ENCODE results near the gene HELZ. TPM values are rescaled to one million over a fixed set of nuclear protein-coding genes. Genes with fewer than 3 reads are reported as not detected.
"Not testable (repeated sequence)": the region's sequence is repeated elsewhere in the genome, so short reads cannot be mapped to it uniquely, and the experiment has no call there.

The HELZ gene
- total RNA-seq, 2 experiments from 2014 or later, result 55.3 to 58.0 TPM

DNA sequence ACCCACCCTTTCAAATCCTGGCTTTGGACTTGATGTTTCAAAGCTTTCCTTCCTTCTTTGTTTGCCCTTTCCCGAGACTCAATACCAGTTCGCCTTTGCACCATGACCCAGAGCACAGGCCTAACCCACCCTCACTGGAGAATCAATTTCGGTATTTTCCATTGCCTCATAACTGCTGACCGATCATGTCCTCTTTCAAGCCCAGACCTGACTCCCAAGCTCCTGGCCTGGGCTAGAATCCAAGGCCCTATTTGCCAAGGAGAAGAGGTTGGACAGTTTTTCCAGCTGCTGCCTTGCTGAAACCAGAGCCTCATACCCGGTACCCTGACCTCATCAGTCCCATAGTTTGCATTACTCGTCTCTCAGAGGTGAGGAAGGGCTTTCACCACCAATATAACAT is 35.3 kb upstream of the HELZ start:
- Mint-ChIP-seq H3K9me3 (ENCODE audit: low read depth) (no peaks in the 10 kb centered on the region), H3K36me3 (ENCODE audit: low read depth) (no peaks in the 10 kb centered on the region), H3K27ac (no peak overlapping the region), H3K4me1 (no peaks in the 10 kb centered on the region), H3K27me3 (no peaks in the 10 kb centered on the region), H3K4me3 (no peak overlapping the region)
- ChIA-PET CTCF (no interaction called here), POLR2A (no interaction called here)
- ATAC-seq, result no peak
- DNase-seq, result no peak
- intact Hi-C loops (cut with DNase I, micrococcal nuclease), result no loop called here

DNA sequence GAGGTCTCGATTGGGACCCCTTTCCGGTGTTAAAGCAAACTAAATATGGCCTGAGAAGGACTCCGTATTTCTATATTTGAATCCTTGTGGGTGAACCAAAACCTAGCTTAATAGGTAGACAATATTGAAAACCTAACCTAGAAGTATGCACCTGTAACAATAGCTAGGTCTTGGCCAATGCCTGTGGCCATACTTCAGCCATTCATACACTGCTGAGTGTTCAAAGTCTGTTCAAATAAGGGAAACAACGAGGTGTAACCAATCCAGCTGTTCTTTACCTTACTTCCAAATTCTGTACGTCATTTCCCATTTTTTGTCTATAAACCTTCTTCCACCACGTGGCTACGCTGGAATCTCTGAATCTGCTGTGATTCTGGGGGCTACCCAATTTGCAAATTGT is 34.1 kb upstream of the HELZ start:
- intact Hi-C loops (cut with DNase I, micrococcal nuclease), result no loop called here
- Mint-ChIP-seq H3K27me3 (no peaks in the 10 kb centered on the region), H3K4me1 (no peaks in the 10 kb centered on the region), H3K36me3 (ENCODE audit: low read depth) (no peaks in the 10 kb centered on the region), H3K27ac (no peak overlapping the region), H3K9me3 (ENCODE audit: low read depth) (no peaks in the 10 kb centered on the region), H3K4me3 (no peak overlapping the region)
- ChIA-PET POLR2A (no interaction called here), CTCF (interaction anchor here (0.7 kb wide), 1 partner anchor 57 kb away, joined by 3 read pairs; no protein-coding TSS in a partner anchor)
- DNase-seq, result no peak
- ATAC-seq, result no peak

DNA sequence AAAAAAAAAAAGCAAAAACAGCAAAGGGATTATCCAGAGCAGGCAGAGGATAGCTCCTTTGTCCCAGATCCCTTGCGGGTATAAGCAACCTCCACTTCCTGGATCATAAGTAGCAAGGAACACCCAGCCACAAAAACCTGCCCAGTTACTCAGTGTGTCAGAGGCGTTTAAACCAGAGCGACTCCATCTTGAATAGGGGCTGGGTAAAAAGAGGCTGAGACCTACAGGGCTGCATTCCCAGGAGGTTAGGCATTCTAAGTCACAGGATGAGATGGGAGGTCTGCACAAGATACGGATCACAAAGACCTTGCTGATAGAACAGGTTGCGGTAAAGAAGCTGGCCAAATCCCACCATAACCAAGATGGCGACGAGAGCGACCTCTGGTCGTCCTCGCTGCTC is 33.4 kb upstream of the HELZ start:
- ChIA-PET POLR2A (no interaction called here), CTCF (interaction anchor here (0.6 kb wide), 1 partner anchor 56 kb away, joined by 3 read pairs; no protein-coding TSS in a partner anchor)
- no peak for ATAC-seq
- Mint-ChIP-seq H3K27ac (no peak overlapping the region), H3K9me3 (ENCODE audit: low read depth) (no peaks in the 10 kb centered on the region), H3K4me1 (no peaks in the 10 kb centered on the region), H3K27me3 (no peaks in the 10 kb centered on the region), H3K36me3 (ENCODE audit: low read depth) (no peaks in the 10 kb centered on the region), H3K4me3 (no peak overlapping the region)
- intact Hi-C loops (cut with DNase I, micrococcal nuclease), result no loop called here
- no peak for DNase-seq

DNA sequence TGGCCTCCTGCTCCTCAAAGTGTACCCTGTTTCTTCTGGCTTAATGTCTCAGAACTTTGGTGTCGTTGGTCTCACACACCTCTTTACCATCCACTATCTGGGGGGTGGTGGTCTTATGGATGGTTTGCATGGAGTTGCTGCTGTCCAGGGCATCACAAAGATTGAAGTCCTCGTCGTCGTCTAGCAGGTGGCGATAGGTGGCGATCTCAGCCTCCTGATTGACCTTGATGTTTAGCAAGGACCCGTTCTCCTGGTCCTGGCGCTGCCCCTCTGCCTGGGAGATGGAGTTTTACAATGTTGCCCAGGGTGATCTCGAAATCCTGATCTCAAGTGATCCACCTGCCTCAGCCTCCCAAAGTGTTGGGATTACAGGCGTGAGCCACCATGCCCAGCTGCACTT is 31.1 kb upstream of the HELZ start:
- Mint-ChIP-seq H3K4me1 (no peaks in the 10 kb centered on the region), H3K9me3 (ENCODE audit: low read depth) (no peaks in the 10 kb centered on the region), H3K4me3 (no peak overlapping the region), H3K36me3 (ENCODE audit: low read depth) (no peaks in the 10 kb centered on the region), H3K27ac (no peak overlapping the region), H3K27me3 (no peaks in the 10 kb centered on the region)
- ChIA-PET CTCF (interaction anchor here (0.7 kb wide), 1 partner anchor 123 kb away, joined by 3 read pairs; no protein-coding TSS in a partner anchor), POLR2A (interaction anchor here (0.6 kb wide), 1 partner anchor 29 kb away, joined by 3 read pairs; no protein-coding TSS in a partner anchor)
- ATAC-seq (no peak), DNase-seq (peak; percentile 12)
- intact Hi-C loops (cut with DNase I, micrococcal nuclease), result no loop called here

DNA sequence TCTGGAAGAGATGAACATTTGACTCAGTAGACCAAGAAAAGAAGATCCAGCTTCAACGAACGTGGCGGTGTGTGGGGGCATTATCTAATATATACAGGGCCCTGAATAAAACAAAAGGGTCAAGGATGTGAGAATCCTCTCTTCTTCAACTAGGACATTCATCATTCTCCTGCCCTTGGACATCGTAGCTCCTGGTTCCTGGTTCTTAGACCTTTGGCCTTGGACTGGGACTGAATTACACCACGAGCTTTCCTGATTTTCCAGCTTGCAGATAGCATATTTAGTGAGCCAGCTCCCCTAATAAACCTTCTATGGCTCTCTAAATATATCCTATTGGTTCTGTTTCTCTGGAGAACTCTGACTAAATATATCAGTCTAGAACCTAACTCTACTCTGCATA is 29.5 kb upstream of the HELZ start:
- ChIA-PET POLR2A (no interaction called here), CTCF (interaction anchor here (0.7 to 0.9 kb wide), 2 partner anchors 11 to 63 kb away, joined by 3 to 4 read pairs; no protein-coding TSS in a partner anchor)
- Mint-ChIP-seq H3K4me1 (no peaks in the 10 kb centered on the region), H3K36me3 (ENCODE audit: low read depth) (no peaks in the 10 kb centered on the region), H3K4me3 (no peak overlapping the region), H3K9me3 (ENCODE audit: low read depth) (no peaks in the 10 kb centered on the region), H3K27ac (no peak overlapping the region), H3K27me3 (no peaks in the 10 kb centered on the region)
- DNase-seq, result no peak
- no peak for ATAC-seq
- intact Hi-C loops (cut with DNase I, micrococcal nuclease), result no loop called here

DNA sequence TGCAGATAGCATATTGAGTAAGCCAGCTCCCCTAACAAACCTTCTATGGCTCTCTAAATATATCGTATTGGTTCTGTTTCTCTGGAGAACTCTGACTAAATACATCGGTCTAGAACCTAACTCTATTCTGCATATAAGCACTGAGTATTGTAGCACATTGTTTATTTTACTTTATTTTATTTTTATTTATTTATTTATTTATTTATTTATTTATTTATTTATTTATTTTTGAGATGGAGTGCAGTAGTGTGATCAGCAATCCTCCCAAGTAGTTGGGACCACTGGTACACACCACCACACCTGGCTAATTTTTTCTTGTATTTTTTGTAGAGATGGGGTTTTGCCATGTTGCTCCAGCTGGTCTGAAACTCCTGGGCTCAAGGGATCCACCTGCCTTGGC is 28.9 kb upstream of the HELZ start:
- ChIA-PET POLR2A (no interaction called here), CTCF (interaction anchor here (0.7 to 1.0 kb wide), 3 partner anchors 9 to 64 kb away, joined by 3 read pairs; no protein-coding TSS in a partner anchor)
- H3K4me1 Mint-ChIP-seq, result no peaks in the 10 kb centered on the region
- ATAC-seq (no peak), DNase-seq (no peak)
- intact Hi-C loops (cut with DNase I, micrococcal nuclease), result no loop called here
- H3K9me3 Mint-ChIP-seq (ENCODE audit: low read depth), result no peaks in the 10 kb centered on the region
- H3K27me3 Mint-ChIP-seq, result no peaks in the 10 kb centered on the region
- H3K27ac Mint-ChIP-seq, result no peak overlapping the region
- H3K4me3 Mint-ChIP-seq, result no peak overlapping the region
- no peaks in the 10 kb centered on the region for H3K36me3 Mint-ChIP-seq (ENCODE audit: low read depth)

DNA sequence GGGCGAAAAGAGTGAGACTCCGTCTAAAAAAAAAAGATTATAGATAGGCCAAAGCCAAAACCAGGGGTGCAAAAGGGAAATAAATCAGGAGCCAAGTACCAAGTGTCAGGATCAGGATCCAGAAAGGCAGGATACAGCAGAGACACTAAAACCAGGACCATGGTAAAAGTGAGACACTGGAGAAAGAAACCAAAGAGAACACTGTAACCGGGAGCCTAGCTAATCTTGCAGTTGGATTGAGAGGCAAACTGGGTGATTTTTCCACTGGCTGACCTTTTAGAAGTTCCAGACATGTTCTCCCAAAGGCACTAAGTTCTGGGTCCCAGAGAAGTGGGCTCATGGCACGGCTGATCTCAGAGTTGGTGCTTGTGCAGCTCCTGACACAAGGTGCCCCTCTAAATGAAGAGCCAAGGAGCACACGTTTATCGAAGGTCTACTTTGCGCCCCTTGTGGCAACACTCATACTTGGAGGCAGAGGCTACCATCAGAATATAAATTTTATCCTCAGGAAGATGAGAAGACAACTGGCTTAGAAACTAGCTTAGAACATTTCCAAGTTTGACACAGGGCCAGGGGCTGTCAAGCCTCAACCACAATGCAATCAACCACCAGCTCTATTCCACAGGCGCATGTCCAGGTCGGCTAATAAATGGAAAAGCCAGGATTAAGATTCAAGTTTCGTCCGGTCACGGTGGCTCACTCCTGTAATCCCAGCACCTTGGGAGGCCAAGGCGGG is 27.5 kb upstream of the HELZ start:
- Mint-ChIP-seq H3K36me3 (ENCODE audit: low read depth) (no peaks in the 10 kb centered on the region), H3K9me3 (ENCODE audit: low read depth) (no peaks in the 10 kb centered on the region), H3K4me1 (no peaks in the 10 kb centered on the region), H3K27me3 (no peaks in the 10 kb centered on the region), H3K27ac (no peak overlapping the region), H3K4me3 (no peak overlapping the region)
- ATAC-seq (no peak), DNase-seq (no peak)
- intact Hi-C loops (cut with DNase I, micrococcal nuclease), result no loop called here
- ChIA-PET POLR2A (no interaction called here), CTCF (interaction anchor here (0.6 to 1.1 kb wide), 7 partner anchors 9 to 662 kb away, joined by 3 to 6 read pairs (median 3); no protein-coding TSS in a partner anchor)

DNA sequence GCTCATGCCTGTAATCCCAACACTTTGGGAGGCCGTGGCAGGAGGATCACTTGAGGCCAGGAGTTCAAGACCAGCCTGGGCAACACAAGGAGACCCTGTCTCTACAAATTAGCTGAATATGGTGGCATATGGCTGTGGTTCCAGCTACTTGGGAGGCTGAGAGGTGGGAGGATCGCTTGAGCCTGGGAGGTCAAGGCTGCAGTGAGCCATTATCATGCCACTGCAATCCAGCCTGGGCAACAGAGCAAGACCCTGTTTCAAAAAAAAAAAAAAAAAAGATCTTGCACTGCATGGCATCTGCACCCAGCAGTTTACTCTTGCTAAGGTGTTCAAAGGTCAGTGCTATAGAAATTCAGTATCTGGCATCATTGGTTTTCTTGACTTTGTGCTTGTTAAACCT is 26.2 kb upstream of the HELZ start:
- CTCF ChIA-PET; H3K9me3 Mint-ChIP-seq (ENCODE audit: low read depth); H3K27ac Mint-ChIP-seq; H3K4me1 Mint-ChIP-seq; H3K36me3 Mint-ChIP-seq (ENCODE audit: low read depth); DNase-seq; H3K27me3 Mint-ChIP-seq; POLR2A ChIA-PET; ATAC-seq; H3K4me3 Mint-ChIP-seq; intact Hi-C loops (cut with DNase I, micrococcal nuclease): not testable (repeated sequence)

DNA sequence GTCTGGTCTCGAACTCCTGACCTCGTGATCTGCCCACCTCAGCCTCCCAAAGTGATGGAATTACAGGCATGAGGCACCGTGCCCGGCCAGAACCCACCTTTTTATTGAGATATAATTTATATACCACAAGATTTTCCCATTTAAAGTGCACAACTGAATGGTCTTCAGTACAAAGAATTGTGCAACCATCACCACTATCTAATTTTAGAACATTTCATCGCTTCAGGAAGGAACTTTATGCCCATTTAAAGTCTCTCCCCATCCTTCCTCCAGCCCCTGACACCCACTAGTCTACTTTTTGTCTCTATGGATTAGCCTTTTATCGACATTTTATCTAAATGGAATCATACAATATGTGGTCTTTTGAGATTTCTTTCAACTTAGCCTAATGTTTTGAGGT is 25.4 kb upstream of the HELZ start:
- H3K36me3 Mint-ChIP-seq (ENCODE audit: low read depth), result no peaks in the 10 kb centered on the region
- H3K4me3 Mint-ChIP-seq, result no peak overlapping the region
- intact Hi-C loops (cut with DNase I, micrococcal nuclease), result no loop called here
- H3K27ac Mint-ChIP-seq, result no peak overlapping the region
- H3K4me1 Mint-ChIP-seq, result no peaks in the 10 kb centered on the region
- DNase-seq (no peak), ATAC-seq (no peak)
- CTCF ChIA-PET, result no interaction called here
- POLR2A ChIA-PET, result no interaction called here
- H3K9me3 Mint-ChIP-seq (ENCODE audit: low read depth), result no peaks in the 10 kb centered on the region
- H3K27me3 Mint-ChIP-seq, result no peaks in the 10 kb centered on the region

DNA sequence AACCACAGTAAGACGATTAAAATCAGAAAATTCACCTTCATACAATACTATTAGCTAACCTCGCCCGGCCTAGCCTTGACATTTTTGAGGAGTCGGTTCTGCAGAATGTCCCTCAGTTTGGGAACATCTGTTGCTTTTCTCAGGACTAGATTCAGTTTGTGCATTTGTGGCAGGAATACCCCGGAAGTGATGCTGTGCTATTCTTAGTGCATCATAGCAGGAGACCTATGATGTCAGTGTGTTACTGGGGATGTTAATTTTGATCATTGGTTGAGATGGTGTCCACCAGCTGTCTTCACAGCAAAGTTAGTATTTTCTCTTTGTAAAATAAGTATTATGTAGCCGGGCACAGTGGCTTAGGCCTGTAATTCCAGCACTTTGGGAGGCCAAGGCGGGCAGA is 21.5 kb upstream of the HELZ start:
- ChIA-PET POLR2A (no interaction called here), CTCF (interaction anchor here (0.7 kb wide), 1 partner anchor 360 kb away, joined by 3 read pairs; no protein-coding TSS in a partner anchor)
- H3K4me1 Mint-ChIP-seq, result no peaks in the 10 kb centered on the region
- H3K4me3 Mint-ChIP-seq, result no peak overlapping the region
- H3K9me3 Mint-ChIP-seq (ENCODE audit: low read depth), result no peaks in the 10 kb centered on the region
- no peak overlapping the region for H3K27ac Mint-ChIP-seq
- no peaks in the 10 kb centered on the region for H3K36me3 Mint-ChIP-seq (ENCODE audit: low read depth)
- ATAC-seq (no peak), DNase-seq (no peak)
- intact Hi-C loops (cut with DNase I, micrococcal nuclease), result no loop called here
- H3K27me3 Mint-ChIP-seq, result no peaks in the 10 kb centered on the region

DNA sequence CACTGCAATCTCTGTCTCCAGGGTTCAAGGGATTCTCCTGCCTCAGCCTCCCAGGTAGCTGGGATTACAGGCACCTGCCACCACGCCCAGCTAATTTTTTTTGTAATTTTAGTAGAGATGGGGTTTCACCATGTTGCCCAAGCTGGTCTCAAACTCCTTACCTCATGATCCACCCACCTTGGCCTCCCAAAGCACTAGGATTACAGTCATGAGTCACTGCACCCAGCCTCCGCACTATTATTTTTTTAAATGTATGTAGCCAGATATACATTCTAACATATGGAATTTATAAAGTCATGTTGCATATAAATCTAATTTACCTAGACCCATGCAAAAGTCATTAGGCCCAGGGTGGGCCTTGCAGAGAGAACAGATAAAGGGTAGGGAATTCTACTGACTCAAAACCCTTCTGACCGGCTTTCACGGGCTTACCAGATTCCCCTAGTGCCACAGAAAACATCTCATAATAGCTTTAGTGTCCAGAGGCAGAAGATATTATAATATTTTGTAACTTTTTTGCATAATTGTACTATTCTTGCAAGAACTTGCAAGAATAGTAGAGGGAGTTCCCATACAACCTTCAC is 20.5 kb upstream of the HELZ start:
- DNase-seq (no peak), ATAC-seq (no peak)
- H3K4me3 Mint-ChIP-seq, result no peak overlapping the region
- no peaks in the 10 kb centered on the region for H3K27me3 Mint-ChIP-seq
- no peaks in the 10 kb centered on the region for H3K9me3 Mint-ChIP-seq (ENCODE audit: low read depth)
- no peaks in the 10 kb centered on the region for H3K4me1 Mint-ChIP-seq
- intact Hi-C loops (cut with DNase I, micrococcal nuclease), result no loop called here
- POLR2A ChIA-PET, result no interaction called here
- CTCF ChIA-PET, result no interaction called here
- no peaks in the 10 kb centered on the region for H3K36me3 Mint-ChIP-seq (ENCODE audit: low read depth)
- H3K27ac Mint-ChIP-seq, result no peak overlapping the region

DNA sequence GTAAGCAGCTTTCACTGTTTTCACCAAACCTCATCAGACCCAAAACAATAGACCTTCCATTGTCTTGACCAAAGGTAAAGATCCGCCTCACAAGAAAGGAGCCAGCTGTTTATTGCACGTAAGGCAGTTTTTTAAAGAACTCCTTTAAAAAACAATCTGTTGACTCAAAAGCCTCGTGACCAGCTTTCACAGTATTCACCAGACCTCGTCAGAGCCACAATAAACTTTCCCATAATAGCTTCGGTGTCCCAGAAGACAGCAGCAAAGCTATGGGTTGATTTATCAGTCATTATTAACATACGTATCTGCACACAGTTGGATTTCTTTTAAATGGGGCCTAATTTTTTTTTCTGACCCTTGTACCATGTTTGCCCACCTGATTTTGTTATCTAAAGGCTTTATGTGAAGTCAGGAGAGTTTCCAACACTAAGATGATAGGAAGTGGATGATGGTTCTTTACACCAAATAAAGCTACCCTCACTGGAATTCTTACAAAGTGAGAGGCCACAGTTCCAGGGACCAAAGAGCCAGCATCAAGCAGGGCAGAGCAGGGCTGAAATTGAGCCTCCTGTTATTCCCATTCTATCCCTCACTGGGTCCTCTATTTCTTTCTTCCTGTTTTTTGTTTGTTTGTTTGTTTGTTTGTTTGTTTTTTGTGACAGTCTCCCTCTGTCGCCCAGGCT is 17.6 kb upstream of the HELZ start:
- ATAC-seq (no peak), DNase-seq (no peak)
- no peaks in the 10 kb centered on the region for H3K36me3 Mint-ChIP-seq (ENCODE audit: low read depth)
- H3K9me3 Mint-ChIP-seq (ENCODE audit: low read depth), result no peaks in the 10 kb centered on the region
- H3K4me1 Mint-ChIP-seq, result peaks cover 22% of the 10 kb centered on the region
- H3K27me3 Mint-ChIP-seq, result no peaks in the 10 kb centered on the region
- intact Hi-C loops (cut with DNase I, micrococcal nuclease), result no loop called here
- POLR2A ChIA-PET, result interaction anchor here (0.7 kb wide), 1 partner anchor 72 kb away, joined by 4 read pairs; no protein-coding TSS in a partner anchor
- CTCF ChIA-PET, result interaction anchor here (1.4 kb wide), 1 partner anchor 10 kb away, joined by 4 read pairs; no protein-coding TSS in a partner anchor
- H3K4me3 Mint-ChIP-seq, result no peak overlapping the region
- H3K27ac Mint-ChIP-seq, result no peak overlapping the region

Measured in activated CD4-positive, alpha-beta T cell treated with anti-CD3 and anti-CD28 coated beads for 36 hours (primary cell).